SK-N-SH treated with all-trans-retinoic acid at 6 μM for 48 hours (cell line): ENCODE measurements around the gene HS6ST3.
A peak's percentile ranks its signal among the peaks of the same experiment; 100 is the strongest.
"Not testable (repeated sequence)": the region's sequence is repeated elsewhere in the genome, so short reads cannot be mapped to it uniquely, and the experiment has no call there.

Experiments
- ATAC-seq: fragments of 200-7000 bp; cut with Tn5 transposase; 3 replicates; pipeline ENCODE4 v1.9.1; 2020; ENCODE audit warnings: mild to moderate bottlenecking, moderate library complexity
- ARNTL ChIP-seq: fragments of 450-650 bp; formaldehyde crosslinking; IDR thresholded peaks from 2 replicates; pipeline ENCODE4 v1.5.0; 2020; ENCODE audit warnings: low read depth, mild to moderate bottlenecking, moderate library complexity, borderline replicate concordance
- CREB5 ChIP-seq: fragments of 250-450 bp; sonication (Bioruptor Pico); IDR thresholded peaks from 2 replicates; pipeline ENCODE4 v1.5.1; 2020; ENCODE audit warnings: low read depth, mild to moderate bottlenecking, moderate library complexity
- CSDC2 ChIP-seq: fragments of 250-450 bp; sonication (Bioruptor Pico); IDR thresholded peaks from 2 replicates; pipeline ENCODE4 v1.5.0; 2020; ENCODE audit warnings: mild to moderate bottlenecking, moderate library complexity
- CSRNP3 ChIP-seq: fragments of 250-450 bp; sonication (Bioruptor Pico); IDR thresholded peaks from 2 replicates; pipeline ENCODE4 v1.5.1; 2021; ENCODE audit warnings: mild to moderate bottlenecking, moderate library complexity
- GLIS3 ChIP-seq: fragments of 250-450 bp; sonication (Bioruptor Pico); IDR thresholded peaks from 2 replicates; pipeline ENCODE4 v1.5.0; 2020; ENCODE audit warnings: mild to moderate bottlenecking, moderate library complexity
- ISL1 ChIP-seq: fragments of 250-450 bp; sonication (Bioruptor Pico); IDR thresholded peaks from 2 replicates; pipeline ENCODE4 v2.1.2; 2022; ENCODE audit warnings: mild to moderate bottlenecking, moderate library complexity
- PATZ1 ChIP-seq: fragments of 250-450 bp; sonication (Bioruptor Pico); IDR thresholded peaks from 2 replicates; pipeline ENCODE4 v1.8.0; 2020; ENCODE audit warnings: mild to moderate bottlenecking, moderate library complexity, borderline replicate concordance
- POU6F1 ChIP-seq: fragments of 250-450 bp; sonication (Bioruptor Pico); IDR thresholded peaks from 2 replicates; pipeline ENCODE4 v1.8.0; 2021; ENCODE audit warnings: low read depth, mild to moderate bottlenecking, moderate library complexity, borderline replicate concordance
- PPARA ChIP-seq: fragments of 250-450 bp; sonication (Bioruptor Pico); IDR thresholded peaks from 2 replicates; pipeline ENCODE4 v1.5.0; 2020; ENCODE audit warnings: mild to moderate bottlenecking, borderline replicate concordance
- SNAI2 ChIP-seq: fragments of 250-450 bp; sonication (Bioruptor Pico); IDR thresholded peaks from 2 replicates; pipeline ENCODE4 v1.5.0; 2020; ENCODE audit warnings: mild to moderate bottlenecking, moderate library complexity
- TOX ChIP-seq: fragments of 250-450 bp; sonication (Bioruptor Pico); IDR thresholded peaks from 2 replicates; pipeline ENCODE4 v1.8.0; 2021; ENCODE audit warnings: mild to moderate bottlenecking, moderate library complexity, borderline replicate concordance
- TSHZ2 ChIP-seq: fragments of 250-450 bp; sonication (Bioruptor Pico); IDR thresholded peaks from 2 replicates; pipeline ENCODE4 v1.5.0; 2020; ENCODE audit warnings: mild to moderate bottlenecking, moderate library complexity
- ZC3H10 ChIP-seq: fragments of 250-450 bp; sonication (Bioruptor Pico); IDR thresholded peaks from 2 replicates; pipeline ENCODE4 v1.5.1; 2021; ENCODE audit warnings: mild to moderate bottlenecking, moderate library complexity
- ZFP3 ChIP-seq: fragments of 250-450 bp; sonication (Bioruptor Pico); IDR thresholded peaks from 2 replicates; pipeline ENCODE4 v1.5.0; 2020; ENCODE audit warnings: mild to moderate bottlenecking, moderate library complexity
- ZNF70 ChIP-seq: fragments of 450-650 bp; formaldehyde crosslinking; IDR thresholded peaks from 2 replicates; pipeline ENCODE4 v1.5.0; 2020; ENCODE audit warnings: mild to moderate bottlenecking, moderate library complexity

HS6ST3 gene

GRCh38 chr13:96109125-96109524 is 19.2 kb downstream of the HS6ST3 start:
- no peak for ATAC-seq
- no peak for TF ChIP-seq ZFP3 (CRISPR knock-in tag)
- no peak for TF ChIP-seq TOX (CRISPR knock-in tag)
- TF ChIP-seq CSRNP3 (CRISPR knock-in tag) = no peak
- no peak for TF ChIP-seq CSDC2
- TF ChIP-seq ARNTL (CRISPR knock-in tag) = no peak
- TF ChIP-seq ISL1 (CRISPR knock-in tag) = no peak
- no peak for TF ChIP-seq PATZ1 (CRISPR knock-in tag)
- TF ChIP-seq PPARA (CRISPR knock-in tag) = no peak
- TF ChIP-seq CREB5 (CRISPR knock-in tag) = no peak
- no peak for TF ChIP-seq ZNF70 (CRISPR knock-in tag)

- no peak for ATAC-seq
- TF ChIP-seq SNAI2 (CRISPR knock-in tag) (no peak), ISL1 (CRISPR knock-in tag) (no peak), CSRNP3 (CRISPR knock-in tag) (no peak), PATZ1 (CRISPR knock-in tag) (no peak), ZC3H10 (CRISPR knock-in tag) (no peak)
These were observed 23.0 kb downstream of the HS6ST3 start for GRCh38 chr13:96112936-96113335.

GRCh38 chr13:96115368-96115767 is 25.5 kb downstream of the HS6ST3 start:
- not testable (repeated sequence) for ATAC-seq

GRCh38 chr13:96119921-96120320 is 30.0 kb downstream of the HS6ST3 start:
- TF ChIP-seq POU6F1 (CRISPR knock-in tag) (no peak), TSHZ2 (CRISPR knock-in tag) (no peak), GLIS3 (CRISPR knock-in tag) (no peak), ISL1 (CRISPR knock-in tag) (peak; percentile 74), ARNTL (CRISPR knock-in tag) (no peak), SNAI2 (CRISPR knock-in tag) (0 out of 2 replicates have a peak, but pooled peaks have one; percentile 32), ZFP3 (CRISPR knock-in tag) (peak; percentile 51; the same call in 1 of the 2 replicates)
- peak; percentile 77 for ATAC-seq
